Type B pancreatic cell (in vitro differentiated cells): ENCODE results near the gene CCL18. TPM values are rescaled to one million over a fixed set of nuclear protein-coding genes. Genes with fewer than 3 reads are reported as not detected.
"Not testable (repeated sequence)": the region's sequence is repeated elsewhere in the genome, so short reads cannot be mapped to it uniquely, and the experiment has no call there.

ENCODE experiments used
- DNase-seq: peaks from one replicate; pipeline ENCODE4 v3.0.0; 2021; ENCODE audit warnings: mixed read lengths; ENCODE audit not compliant: unreplicated experiment; ENCODE audit errors: extremely low spot score
- H3K27ac Mint-ChIP-seq: 2 replicates; pipeline ENCODE4 v1.8.0; 2021; ENCODE audit warnings: mild to moderate bottlenecking, mixed read lengths
- H3K27me3 Mint-ChIP-seq: 2 replicates; pipeline ENCODE4 v1.8.0; 2021; ENCODE audit warnings: mixed read lengths
- H3K36me3 Mint-ChIP-seq: 2 replicates; pipeline ENCODE4 v1.8.0; 2021; ENCODE audit warnings: mixed read lengths
- H3K4me1 Mint-ChIP-seq: one replicate; pipeline ENCODE4 v1.8.0; 2021; ENCODE audit warnings: mixed read lengths; ENCODE audit not compliant: unreplicated experiment
- H3K4me3 Mint-ChIP-seq: 2 replicates; pipeline ENCODE4 v1.8.0; 2021; ENCODE audit warnings: mild to moderate bottlenecking, mixed read lengths
- H3K9me3 Mint-ChIP-seq: 2 replicates; pipeline ENCODE4 v1.8.0; 2021; ENCODE audit warnings: mixed read lengths
- CTCF ChIP-seq: fragments of 200-600 bp; sonication (generic); conservative IDR thresholded peaks from 2 replicates; pipeline ENCODE4 v1.5.0; 2021; ENCODE audit warnings: antibody characterized with exemption, mild to moderate bottlenecking
- total RNA-seq: library from RNA; stranded (reverse); gene quantifications from 2 replicates; pipeline ENCODE4 v1.2.1, GENCODE V29; 2021; ENCODE audit warnings: low replicate concordance

Gene CCL18
- total RNA-seq, 1 donor from 2014 or later: 0.60 TPM

GRCh38 chr17:36120221-36120620 is 56.1 kb downstream of the CCL18 start:
- Mint-ChIP-seq H3K27me3 (no peaks in the 10 kb centered on the region), H3K4me1 (peaks cover 11% of the 10 kb centered on the region), H3K9me3 (peaks cover 7% of the 10 kb centered on the region), H3K4me3 (no peak overlapping the region), H3K27ac (no peak overlapping the region), H3K36me3 (no peaks in the 10 kb centered on the region)
- TF ChIP-seq CTCF: no peak
- DNase-seq: no peak

- H3K9me3 Mint-ChIP-seq, H3K4me3 Mint-ChIP-seq, DNase-seq, H3K27me3 Mint-ChIP-seq, H3K27ac Mint-ChIP-seq, H3K36me3 Mint-ChIP-seq: not testable (repeated sequence)
- peaks cover 11% of the 10 kb centered on the region for H3K4me1 Mint-ChIP-seq
Measured at GRCh38 chr17:36121099-36121498, 57.0 kb downstream of the CCL18 start.

Other genes with a start within 250 kb of the CCL18 start
- gene HEATR9, start 195.4 kb upstream of the CCL18 start, total RNA-seq: not detected in 2 replicates
- 1.1 TPM in 1 of 2 replicates, not detected in the other for gene CCL5, start 183.9 kb upstream of the CCL18 start, total RNA-seq
- 3.9 and 4.4 TPM in 2 replicates for gene RDM1, start 133.5 kb upstream of the CCL18 start, total RNA-seq
- gene LYZL6, start 120.6 kb upstream of the CCL18 start, total RNA-seq: not detected in 2 replicates
- not detected in 2 replicates for gene CCL16, start 82.8 kb upstream of the CCL18 start, total RNA-seq
- not detected in 2 replicates for gene CCL14, start 77.5 kb upstream of the CCL18 start, total RNA-seq
- 2.0 and 5.0 TPM in 2 replicates for gene CCL15, start 62.7 kb upstream of the CCL18 start, total RNA-seq
- gene CCL23, start 46.3 kb upstream of the CCL18 start, total RNA-seq: not detected in 2 replicates
- not detected in 2 replicates for gene CCL3, start 25.9 kb downstream of the CCL18 start, total RNA-seq
- gene CCL4, start 39.6 kb downstream of the CCL18 start, total RNA-seq: 0.57 TPM in 1 of 2 replicates, not detected in the other
- gene TBC1D3B, start 112.4 kb downstream of the CCL18 start, total RNA-seq: 14.5 and 18.0 TPM in 2 replicates
- gene CCL3L1, start 132.5 kb downstream of the CCL18 start, total RNA-seq: 0.41 TPM in 1 of 2 replicates, not detected in the other
- gene CCL4L2, start 146.8 kb downstream of the CCL18 start, total RNA-seq: 0.45 TPM in 1 of 2 replicates, not detected in the other
- 0.24 TPM in 2 replicates for gene TBC1D3I, start 200.3 kb downstream of the CCL18 start, total RNA-seq